HEK293 (cell line): ENCODE results near the gene TMEM51.

Experiments
- CTCF ChIA-PET: fragments of 350-600 bp; formaldehyde crosslinking; extraction: SDS; loops from one replicate; lab custom pipeline; 2021; ENCODE audit warnings: antibody characterized with exemption; lab: Yijun Ruan, JAX
- POLR2A ChIA-PET: fragments of 300-600 bp; formaldehyde crosslinking; extraction: SDS; loops from one replicate; lab custom pipeline; 2020; ENCODE audit warnings: antibody characterized with exemption, inconsistent platforms; lab: Yijun Ruan, JAX
- H3K27ac ChIP-seq: fragments of 200-500 bp; sonication (Bioruptor generic); 2 replicates; pipeline ENCODE4 v1.5.1; 2014; ENCODE audit warnings: low read depth, low read length, control low read depth, inconsistent platforms; ENCODE audit errors: extremely low read depth
- H3K36me3 ChIP-seq, 2 experiments: fragments of 200-500 bp in 1 of 2; sonication (Bioruptor generic) in 1 of 2; 1 replicate in 1 of 2; 2 replicates in 1 of 2; pipeline ENCODE4 v1.5.1; 2014 to 2017; ENCODE audit warnings: inconsistent platforms in 2 of 2, low read length in 2 of 2; ENCODE audit not compliant: control insufficient read depth in 2 of 2, insufficient read depth in 1 of 2
- H3K4me1 ChIP-seq: fragments of 200-500 bp; sonication (Bioruptor generic); 2 replicates; pipeline ENCODE4 v1.5.1; 2014; ENCODE audit warnings: mild to moderate bottlenecking, low read length, inconsistent platforms; ENCODE audit not compliant: control insufficient read depth, insufficient read depth
- H3K4me3 ChIP-seq: 2 replicates; pipeline ENCODE4 v1.5.1; 2011; ENCODE audit warnings: low read depth, mild to moderate bottlenecking, control low read depth, low read length, moderate library complexity
- H3K9me3 ChIP-seq: fragments of 200-500 bp; sonication (Bioruptor generic); 2 replicates; pipeline ENCODE4 v1.5.1; 2014; ENCODE audit warnings: low read depth, low read length, inconsistent platforms; ENCODE audit not compliant: control insufficient read depth, insufficient read depth
- PRDM10 ChIP-seq: fragments of 450-650 bp; formaldehyde crosslinking; IDR thresholded peaks from 2 replicates; pipeline ENCODE4 v1.5.1; 2016; ENCODE audit warnings: missing biosample characterization, missing genetic modification characterization
- RBAK ChIP-seq: fragments of 450-650 bp; formaldehyde crosslinking; IDR thresholded peaks from 2 replicates; pipeline ENCODE4 v1.5.1; 2016; ENCODE audit warnings: missing biosample characterization, missing genetic modification characterization
- ZBTB17 ChIP-seq: fragments of 450-650 bp; formaldehyde crosslinking; IDR thresholded peaks from 2 replicates; pipeline ENCODE4 v1.5.1; 2016; ENCODE audit warnings: missing biosample characterization, missing genetic modification characterization
- ZBTB26 ChIP-seq: fragments of 450-650 bp; formaldehyde crosslinking; optimal IDR thresholded peaks from 2 replicates; pipeline ENCODE3; 2016; ENCODE audit warnings: missing biosample characterization, mild to moderate bottlenecking, missing genetic modification characterization
- ZBTB7A ChIP-seq: fragments of 450-650 bp; formaldehyde crosslinking; IDR thresholded peaks from 2 replicates; pipeline ENCODE4 v1.5.1; 2016; ENCODE audit warnings: low read depth, missing biosample characterization, missing genetic modification characterization
- ZEB2 ChIP-seq: fragments of 450-650 bp; formaldehyde crosslinking; IDR thresholded peaks from 2 replicates; pipeline ENCODE4 v1.5.1; 2016; ENCODE audit warnings: missing biosample characterization, missing genetic modification characterization
- ZNF184 ChIP-seq: fragments of 450-650 bp; IDR thresholded peaks from 2 replicates; pipeline ENCODE4 v1.5.1; 2018; ENCODE audit warnings: missing biosample characterization, mild to moderate bottlenecking, missing genetic modification characterization
- ZNF239 ChIP-seq: fragments of 450-650 bp; formaldehyde crosslinking; IDR thresholded peaks from 2 replicates; pipeline ENCODE4 v1.5.1; 2016; ENCODE audit warnings: missing biosample characterization, missing genetic modification characterization
- ZNF302 ChIP-seq: fragments of 450-650 bp; formaldehyde crosslinking; IDR thresholded peaks from 2 replicates; pipeline ENCODE4 v1.5.1; 2016; ENCODE audit warnings: missing biosample characterization, missing genetic modification characterization, low read depth
- ZNF404 ChIP-seq: fragments of 450-650 bp; formaldehyde crosslinking; IDR thresholded peaks from 2 replicates; pipeline ENCODE4 v1.5.1; 2017; ENCODE audit warnings: missing biosample characterization, missing genetic modification characterization
- ZNF426 ChIP-seq: fragments of 450-650 bp; formaldehyde crosslinking; IDR thresholded peaks from 2 replicates; pipeline ENCODE4 v1.5.1; 2017; ENCODE audit warnings: missing biosample characterization, missing genetic modification characterization, mild to moderate bottlenecking, inconsistent platforms, moderate library complexity
- ZNF473 ChIP-seq: fragments of 450-650 bp; formaldehyde crosslinking; IDR thresholded peaks from 2 replicates; pipeline ENCODE4 v1.5.1; 2017; ENCODE audit warnings: missing biosample characterization, missing genetic modification characterization
- ZNF510 ChIP-seq: fragments of 450-650 bp; formaldehyde crosslinking; IDR thresholded peaks from 2 replicates; pipeline ENCODE4 v1.5.1; 2018; ENCODE audit warnings: mild to moderate bottlenecking, missing genetic modification characterization, missing biosample characterization; ENCODE audit not compliant: insufficient replicate concordance
- ZNF626 ChIP-seq: fragments of 450-650 bp; sonication (Bioruptor Pico); formaldehyde crosslinking; IDR thresholded peaks from 2 replicates; pipeline ENCODE4 v1.5.1; 2018; ENCODE audit warnings: missing biosample characterization, missing genetic modification characterization, inconsistent platforms
- ZNF707 ChIP-seq: fragments of 450-650 bp; formaldehyde crosslinking; IDR thresholded peaks from 2 replicates; pipeline ENCODE4 v1.5.1; 2016; ENCODE audit warnings: missing biosample characterization, missing genetic modification characterization
- ZNF768 ChIP-seq: fragments of 450-650 bp; formaldehyde crosslinking; IDR thresholded peaks from 2 replicates; pipeline ENCODE4 v1.5.1; 2018; ENCODE audit warnings: missing biosample characterization, mild to moderate bottlenecking, missing genetic modification characterization
- ZNF837 ChIP-seq: fragments of 450-650 bp; formaldehyde crosslinking; IDR thresholded peaks from 2 replicates; pipeline ENCODE4 v1.5.1; 2016; ENCODE audit warnings: missing biosample characterization, missing genetic modification characterization
- ZXDB ChIP-seq: fragments of 450-650 bp; formaldehyde crosslinking; IDR thresholded peaks from 2 replicates; pipeline ENCODE4 v1.5.1; 2016; ENCODE audit warnings: missing biosample characterization, missing genetic modification characterization
- TF ChIP-seq, protein P1 (sequence below): fragments of 450-650 bp; formaldehyde crosslinking; IDR thresholded peaks from 2 replicates; pipeline ENCODE4 v1.5.1; 2017; ENCODE audit warnings: missing biosample characterization, missing genetic modification characterization
- TF ChIP-seq, protein P2 (sequence below): fragments of 450-650 bp; formaldehyde crosslinking; IDR thresholded peaks from 2 replicates; pipeline ENCODE4 v1.5.1; 2016; ENCODE audit warnings: missing biosample characterization, missing genetic modification characterization

TMEM51 gene

GRCh38 chr1:15260418-15261154 is 107.0 kb downstream of the TMEM51 start (continued):
- peak; percentile 43; the same call in 1 of the 2 replicates for TF ChIP-seq RBAK
- no peak for TF ChIP-seq ZNF626
- TF ChIP-seq ZNF404 (tag by site-specific recombination): no peak
- no peak for TF ChIP-seq ZNF473 (tag by site-specific recombination)
- 0 out of 2 replicates have a peak, but pooled peaks have one; percentile 28 for TF ChIP-seq ZEB2 (tag by site-specific recombination)
- no peak for TF ChIP-seq ZNF426 (tag by site-specific recombination)
- TF ChIP-seq ZXDB (tag by site-specific recombination): no peak
- TF ChIP-seq ZNF837 (tag by site-specific recombination): no peak
- peak; percentile 51; the same call in 1 of the 2 replicates for TF ChIP-seq ZNF184 (tag by site-specific recombination)

DNA sequence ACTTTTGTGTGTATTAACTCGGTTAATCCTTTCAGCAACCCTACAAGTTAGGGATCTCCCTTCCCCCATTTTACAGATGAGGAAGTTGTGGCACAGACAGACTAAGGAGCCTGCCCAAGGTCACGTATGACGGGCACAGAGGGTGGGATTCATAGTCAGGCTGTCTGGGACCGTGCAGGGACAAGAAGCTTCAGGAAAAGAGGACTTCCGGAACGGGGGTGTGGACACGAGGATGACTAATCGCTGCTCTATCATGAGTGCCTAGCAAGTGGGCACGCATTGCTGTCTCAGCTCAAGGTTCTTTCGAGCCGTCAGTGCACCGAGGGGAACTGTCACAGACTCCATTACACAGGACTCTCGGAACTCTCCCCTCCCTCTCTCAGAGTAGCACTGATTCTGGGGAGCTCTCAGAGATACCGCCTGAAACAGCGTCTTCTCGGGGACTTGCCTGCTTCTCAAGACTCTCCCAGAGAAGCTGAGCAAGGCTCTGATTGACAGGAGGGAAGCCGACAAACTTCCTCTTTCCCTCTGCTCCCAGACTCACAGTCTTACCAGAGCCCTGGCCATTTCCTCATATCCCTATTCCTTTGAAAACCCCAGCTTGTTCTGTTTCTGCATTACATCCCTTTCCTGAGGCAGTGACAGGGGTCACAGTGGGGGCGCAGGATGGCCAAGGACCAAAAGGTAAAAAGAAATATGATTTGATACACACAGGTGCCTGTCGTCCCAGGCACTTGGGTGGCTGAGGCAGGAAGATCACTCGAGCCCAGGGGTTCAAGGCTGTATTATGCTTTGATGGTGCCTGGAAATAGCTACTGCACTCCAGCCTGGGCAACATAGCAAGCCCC is 107.8 kb downstream of the TMEM51 start:
- ChIA-PET CTCF (interaction anchor here (1.5 to 2.4 kb wide), 3 partner anchors 11 to 109 kb away, joined by 3 to 14 read pairs (median 5); no protein-coding TSS in a partner anchor), POLR2A (no interaction called here)
- no peaks in the 10 kb centered on the region for H3K4me1 ChIP-seq
- H3K9me3 ChIP-seq: no peaks in the 10 kb centered on the region; the same call in 1 of the 2 replicates
- TF ChIP-seq ZNF707 (tag by site-specific recombination): no peak
- TF ChIP-seq, protein P1, sequence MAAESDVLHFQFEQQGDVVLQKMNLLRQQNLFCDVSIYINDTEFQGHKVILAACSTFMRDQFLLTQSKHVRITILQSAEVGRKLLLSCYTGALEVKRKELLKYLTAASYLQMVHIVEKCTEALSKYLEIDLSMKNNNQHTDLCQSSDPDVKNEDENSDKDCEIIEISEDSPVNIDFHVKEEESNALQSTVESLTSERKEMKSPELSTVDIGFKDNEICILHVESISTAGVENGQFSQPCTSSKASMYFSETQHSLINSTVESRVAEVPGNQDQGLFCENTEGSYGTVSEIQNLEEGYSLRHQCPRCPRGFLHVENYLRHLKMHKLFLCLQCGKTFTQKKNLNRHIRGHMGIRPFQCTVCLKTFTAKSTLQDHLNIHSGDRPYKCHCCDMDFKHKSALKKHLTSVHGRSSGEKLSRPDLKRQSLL: peak; percentile 32; the same call in 1 of the 2 replicates
- TF ChIP-seq PRDM10: no peak
- TF ChIP-seq ZBTB17 (tag by site-specific recombination): peak; percentile 50
- no peak for TF ChIP-seq ZNF302
- TF ChIP-seq, all 188 proteins: peak for 2
- no peaks in the 10 kb centered on the region for H3K36me3 ChIP-seq
- no peak overlapping the region for H3K4me3 ChIP-seq
- no peak overlapping the region for H3K27ac ChIP-seq

DNA sequence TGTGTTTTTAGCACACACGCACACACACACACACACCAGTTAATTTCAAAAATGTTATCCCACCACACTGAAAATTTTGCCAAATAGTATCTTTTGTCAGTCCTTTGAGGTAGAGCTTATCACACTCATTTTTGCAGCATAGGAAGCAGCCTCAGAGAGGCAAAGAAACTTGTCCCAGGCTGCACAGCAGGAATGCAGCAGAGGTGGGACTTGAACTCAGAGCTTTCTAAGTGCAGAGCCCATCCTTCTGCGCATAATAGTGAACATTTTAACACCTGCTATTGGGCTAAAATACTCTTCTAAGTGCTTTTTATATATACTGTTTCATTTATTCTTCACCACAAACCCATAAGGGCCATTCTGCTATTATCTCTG is 108.4 kb downstream of the TMEM51 start:
- H3K4me1 ChIP-seq: no peaks in the 10 kb centered on the region
- H3K36me3 ChIP-seq: no peaks in the 10 kb centered on the region
- CTCF ChIA-PET: interaction anchor here (0.7 to 2.4 kb wide), 3 partner anchors 10 to 109 kb away, joined by 3 to 14 read pairs (median 5); no protein-coding TSS in a partner anchor
- POLR2A ChIA-PET: no interaction called here
- no peak overlapping the region for H3K4me3 ChIP-seq
- H3K9me3 ChIP-seq: no peaks in the 10 kb centered on the region; the same call in 1 of the 2 replicates
- TF ChIP-seq, protein P1: no peak
- TF ChIP-seq ZNF510 (tag by site-specific recombination) (no peak), ZNF768 (peak; percentile 62; the same call in 1 of the 2 replicates), ZBTB26 (no peak), ZNF239 (no peak), ZBTB7A (no peak)
- TF ChIP-seq, protein P2, sequence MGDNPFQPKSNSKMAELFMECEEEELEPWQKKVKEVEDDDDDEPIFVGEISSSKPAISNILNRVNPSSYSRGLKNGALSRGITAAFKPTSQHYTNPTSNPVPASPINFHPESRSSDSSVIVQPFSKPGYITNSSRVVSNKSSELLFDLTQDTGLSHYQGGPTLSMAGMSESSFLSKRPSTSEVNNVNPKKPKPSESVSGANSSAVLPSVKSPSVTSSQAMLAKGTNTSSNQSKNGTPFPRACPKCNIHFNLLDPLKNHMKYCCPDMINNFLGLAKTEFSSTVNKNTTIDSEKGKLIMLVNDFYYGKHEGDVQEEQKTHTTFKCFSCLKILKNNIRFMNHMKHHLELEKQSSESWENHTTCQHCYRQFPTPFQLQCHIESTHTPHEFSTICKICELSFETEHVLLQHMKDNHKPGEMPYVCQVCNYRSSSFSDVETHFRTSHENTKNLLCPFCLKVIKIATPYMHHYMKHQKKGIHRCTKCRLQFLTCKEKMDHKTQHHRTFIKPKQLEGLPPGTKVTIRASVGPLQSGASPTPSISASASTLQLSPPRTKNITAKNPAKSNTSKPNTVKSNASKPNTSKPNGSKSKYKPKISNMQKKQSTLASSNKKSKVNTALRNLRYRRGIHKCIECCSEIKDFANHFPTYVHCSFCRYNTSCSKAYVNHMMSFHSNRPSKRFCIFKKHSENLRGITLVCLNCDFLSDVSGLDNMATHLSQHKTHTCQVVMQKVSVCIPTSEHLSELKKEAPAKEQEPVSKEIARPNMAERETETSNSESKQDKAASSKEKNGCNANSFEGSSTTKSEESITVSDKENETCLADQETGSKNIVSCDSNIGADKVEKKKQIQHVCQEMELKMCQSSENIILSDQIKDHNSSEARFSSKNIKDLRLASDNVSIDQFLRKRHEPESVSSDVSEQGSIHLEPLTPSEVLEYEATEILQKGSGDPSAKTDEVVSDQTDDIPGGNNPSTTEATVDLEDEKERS (tag by site-specific recombination): no peak
- H3K27ac ChIP-seq: no peak overlapping the region
